Measurements from ENCODE around the gene DLGAP1.

Gene DLGAP1

DNA sequence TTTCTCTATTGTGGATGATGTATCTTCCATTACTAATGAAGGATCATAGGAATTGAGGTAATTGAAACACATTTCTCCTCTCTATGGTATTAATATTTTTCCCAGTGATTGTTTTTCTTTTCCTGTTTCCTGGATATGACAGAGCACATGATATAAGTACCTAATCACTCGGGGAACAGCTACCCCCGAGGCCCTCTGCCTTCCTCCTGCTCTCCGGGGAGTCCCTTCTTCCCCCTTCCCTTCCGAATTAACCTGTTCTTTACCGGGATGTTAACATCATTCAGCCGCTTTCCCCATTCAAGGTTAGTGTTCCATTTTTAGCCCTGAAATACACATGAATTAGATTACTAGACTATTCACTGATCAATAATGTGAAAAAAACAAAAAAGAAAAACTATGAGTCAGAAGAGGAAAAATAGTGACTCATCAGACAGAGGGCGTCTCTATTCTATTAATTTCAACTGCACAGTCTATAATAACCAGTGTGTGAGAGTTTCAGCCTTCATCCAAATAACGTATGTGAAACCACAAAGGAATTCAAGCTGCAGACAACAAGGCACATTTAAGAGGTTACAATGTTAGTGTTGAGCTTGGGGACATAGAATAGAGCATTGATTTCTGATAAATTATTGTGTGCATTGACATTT, 450.8 kb downstream of the DLGAP1 start:
- DNase-seq (ENCODE audit: low read depth, low spot score) = no peak

DNA sequence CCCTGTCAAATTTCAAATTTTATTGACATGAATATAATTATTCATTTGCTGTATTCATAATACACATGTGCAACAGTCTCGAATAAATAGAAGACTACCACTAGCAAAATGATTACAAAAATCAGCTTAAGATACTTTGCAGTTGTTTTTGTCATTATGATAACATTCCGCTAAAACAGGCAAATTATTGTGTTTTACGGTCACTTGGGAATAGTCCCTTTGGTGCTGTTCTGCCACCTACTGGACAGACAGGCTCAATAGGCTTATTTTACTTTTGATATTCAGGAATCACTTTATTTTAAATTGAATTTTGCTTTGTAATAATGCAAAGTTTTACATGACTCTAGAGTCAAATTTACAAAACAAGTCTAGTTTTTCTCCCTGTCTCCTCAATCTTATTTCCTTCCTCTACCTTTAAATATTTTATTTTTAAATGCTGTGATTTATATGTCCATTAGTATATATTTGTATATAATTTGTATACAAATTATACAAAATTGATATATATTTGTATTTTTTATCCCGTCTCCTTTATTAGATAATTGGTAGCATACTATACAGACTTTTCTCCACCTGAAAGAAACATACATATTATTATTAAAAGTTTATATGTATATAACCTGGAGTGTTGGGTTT, 456.3 kb downstream of the DLGAP1 start:
- no peak for DNase-seq (ENCODE audit: low read depth, low spot score)

- peak; percentile 18 for DNase-seq (ENCODE audit: low read depth, low spot score)
Observed at GRCh38 chr18:3995476-3996102, 459.5 kb downstream of the DLGAP1 start.

GRCh38 chr18:3993941-3994687, 461.0 kb downstream of the DLGAP1 start:
- DNase-seq (ENCODE audit: low read depth, low spot score) = no peak

GRCh38 chr18:3985664-3986063, 469.4 kb downstream of the DLGAP1 start:
- DNase-seq (ENCODE audit: low read depth, low spot score) = no peak

GRCh38 chr18:3985020-3985419, 470.1 kb downstream of the DLGAP1 start:
- DNase-seq (ENCODE audit: low read depth, low spot score) = no peak

DNA sequence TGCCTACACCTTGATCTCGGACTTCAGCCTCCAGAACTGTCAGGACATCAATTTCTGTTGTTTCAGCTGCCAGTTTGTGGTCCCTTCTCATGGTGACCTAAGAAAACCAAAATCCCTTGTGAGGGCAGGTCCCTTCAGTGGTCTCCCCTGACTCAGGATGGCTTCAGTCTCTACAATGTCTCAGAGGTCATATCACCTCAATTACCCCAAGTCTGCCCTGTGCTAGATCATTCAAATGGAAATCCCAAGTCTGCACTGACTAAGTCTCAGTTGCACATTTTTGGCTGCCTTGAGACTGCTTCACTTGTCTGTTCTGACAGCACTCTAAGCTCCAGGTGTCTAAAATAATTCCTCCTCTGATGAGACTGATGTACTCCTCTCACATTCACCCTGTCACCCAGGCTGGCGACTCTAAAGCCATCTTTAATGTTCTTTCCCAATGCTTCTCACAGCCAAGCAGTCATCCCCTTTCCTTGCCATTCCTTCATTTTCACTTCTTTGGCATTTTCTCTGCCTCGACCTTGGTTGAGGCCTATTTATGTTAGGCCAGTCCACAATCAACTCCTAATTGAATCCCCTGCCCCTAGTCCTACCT, 470.8 kb downstream of the DLGAP1 start:
- DNase-seq (ENCODE audit: low read depth, low spot score) = no peak

DNA sequence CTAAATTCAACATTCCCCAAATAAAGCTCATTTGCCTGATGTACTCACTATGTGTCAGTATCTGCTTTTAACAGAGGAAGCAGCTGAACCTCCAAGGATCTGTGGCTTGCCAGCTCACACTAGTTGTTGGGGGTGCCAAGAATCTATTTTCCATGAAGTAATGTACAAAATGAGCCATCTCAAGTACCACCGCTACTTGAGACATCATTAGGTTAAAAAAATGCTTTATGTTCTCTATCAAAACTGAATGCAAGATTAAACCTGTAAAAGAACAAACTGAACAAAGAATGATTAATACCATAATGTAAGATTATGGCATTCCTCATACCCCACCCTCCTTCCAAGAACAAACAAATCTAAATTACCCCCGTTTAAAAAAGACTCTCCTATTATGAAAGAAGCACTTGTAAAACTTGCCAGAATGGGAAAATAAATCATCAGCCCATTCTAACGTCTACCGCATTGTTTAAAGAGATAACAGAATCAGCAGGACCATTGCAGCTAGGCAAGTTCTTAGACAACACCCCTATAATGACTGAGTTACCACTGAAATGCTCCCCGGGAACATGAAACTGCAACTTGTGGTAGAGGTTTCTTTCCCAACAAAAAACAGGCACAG, 471.6 kb downstream of the DLGAP1 start:
- no peak for DNase-seq (ENCODE audit: low read depth, low spot score)

- DNase-seq (ENCODE audit: low read depth, low spot score) = no peak
Observed at GRCh38 chr18:3982541-3982940, 472.6 kb downstream of the DLGAP1 start.

DNA sequence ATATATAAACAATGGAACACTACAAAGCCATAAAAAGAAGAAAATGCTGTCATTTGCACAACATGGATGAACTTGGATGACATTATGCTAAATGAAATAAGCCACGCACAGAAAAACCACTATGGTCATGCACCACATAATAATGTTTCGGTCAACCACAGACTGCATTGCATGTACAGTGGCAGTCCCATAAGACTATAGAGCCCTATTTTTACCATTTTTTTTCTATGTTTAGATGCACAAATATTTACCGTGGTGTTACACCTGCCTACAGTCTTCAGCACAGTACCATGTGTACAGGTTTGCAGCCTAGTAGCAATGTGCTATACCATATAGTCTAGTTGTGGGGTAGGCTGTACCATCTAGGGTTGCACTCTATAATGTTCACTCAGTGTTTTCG, 476.1 kb downstream of the DLGAP1 start:
- no peak for DNase-seq (ENCODE audit: low read depth, low spot score)

- no peak for DNase-seq (ENCODE audit: low read depth, low spot score)
Observed at GRCh38 chr18:3973191-3973850, 481.8 kb downstream of the DLGAP1 start.

DNA sequence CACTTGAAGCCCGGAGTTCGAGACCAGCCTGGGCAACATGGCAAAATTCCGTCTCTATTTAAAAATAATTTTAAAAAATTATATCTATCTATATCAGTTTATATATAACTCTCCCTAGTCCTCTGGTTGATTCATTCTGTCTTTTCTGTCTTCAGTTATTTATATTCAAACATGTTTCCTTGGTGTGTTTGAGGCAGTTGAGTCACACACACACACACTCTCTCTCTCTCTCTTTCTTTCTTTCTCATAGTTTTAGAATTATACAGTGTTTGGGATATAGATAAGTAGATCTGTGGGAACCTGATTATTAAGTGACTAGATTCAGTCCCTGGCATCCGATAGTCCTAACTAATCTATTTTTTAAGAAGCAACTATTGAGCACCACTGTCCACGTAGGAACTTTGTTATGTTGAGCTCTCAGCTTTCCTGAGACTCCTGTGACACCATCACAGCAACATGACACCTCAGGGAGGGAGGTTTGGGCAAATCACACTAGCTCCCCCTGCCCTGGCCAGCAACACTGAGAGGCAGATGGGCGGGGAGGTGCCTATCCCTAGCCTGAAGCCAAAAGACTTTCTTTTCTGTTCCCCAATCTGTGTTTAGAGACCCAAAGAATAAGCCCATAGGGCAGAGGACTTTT, 482.7 kb downstream of the DLGAP1 start:
- DNase-seq (ENCODE audit: low read depth, low spot score) = no peak

GRCh38 chr18:3970929-3971328, 484.2 kb downstream of the DLGAP1 start:
- no peak for DNase-seq (ENCODE audit: low read depth, low spot score)

DNA sequence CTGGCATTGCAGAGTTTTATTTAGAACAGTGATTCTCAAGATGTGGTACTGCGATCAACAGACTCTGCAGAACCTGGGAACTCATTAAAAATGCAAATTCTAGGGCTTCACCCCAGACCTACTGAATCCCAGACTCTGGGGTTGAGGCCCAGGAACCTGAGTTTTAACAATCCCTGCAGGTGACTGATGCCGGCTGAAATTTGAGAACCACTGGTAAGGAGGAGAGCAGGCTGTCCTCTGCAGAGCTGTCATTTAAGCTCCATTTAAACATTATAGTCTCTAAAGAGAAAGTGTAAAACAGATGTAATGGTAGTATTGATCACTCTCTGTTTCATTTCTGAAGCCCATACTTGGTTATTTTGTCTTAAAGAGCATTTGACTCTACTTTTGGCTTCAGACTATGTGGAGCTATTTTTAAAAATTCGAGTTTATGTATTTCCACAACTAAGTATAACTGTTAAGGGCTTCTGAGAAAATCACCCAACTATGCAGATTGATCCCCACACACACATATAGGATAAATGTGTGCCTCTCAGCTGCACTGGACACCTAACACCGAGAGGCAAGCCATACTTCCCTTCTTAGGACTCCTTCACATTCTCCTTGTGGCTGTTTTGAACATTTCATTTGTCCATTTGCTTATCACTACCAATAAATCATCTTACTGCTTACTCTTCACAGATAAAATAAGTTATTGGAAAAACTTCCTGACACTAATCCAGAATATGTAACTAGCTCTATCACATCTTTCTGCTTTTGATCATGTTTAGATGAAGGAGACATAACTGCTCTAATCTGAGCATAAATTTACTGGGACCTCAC, 487.5 kb downstream of the DLGAP1 start:
- no peak for DNase-seq (ENCODE audit: low read depth, low spot score)

DNA sequence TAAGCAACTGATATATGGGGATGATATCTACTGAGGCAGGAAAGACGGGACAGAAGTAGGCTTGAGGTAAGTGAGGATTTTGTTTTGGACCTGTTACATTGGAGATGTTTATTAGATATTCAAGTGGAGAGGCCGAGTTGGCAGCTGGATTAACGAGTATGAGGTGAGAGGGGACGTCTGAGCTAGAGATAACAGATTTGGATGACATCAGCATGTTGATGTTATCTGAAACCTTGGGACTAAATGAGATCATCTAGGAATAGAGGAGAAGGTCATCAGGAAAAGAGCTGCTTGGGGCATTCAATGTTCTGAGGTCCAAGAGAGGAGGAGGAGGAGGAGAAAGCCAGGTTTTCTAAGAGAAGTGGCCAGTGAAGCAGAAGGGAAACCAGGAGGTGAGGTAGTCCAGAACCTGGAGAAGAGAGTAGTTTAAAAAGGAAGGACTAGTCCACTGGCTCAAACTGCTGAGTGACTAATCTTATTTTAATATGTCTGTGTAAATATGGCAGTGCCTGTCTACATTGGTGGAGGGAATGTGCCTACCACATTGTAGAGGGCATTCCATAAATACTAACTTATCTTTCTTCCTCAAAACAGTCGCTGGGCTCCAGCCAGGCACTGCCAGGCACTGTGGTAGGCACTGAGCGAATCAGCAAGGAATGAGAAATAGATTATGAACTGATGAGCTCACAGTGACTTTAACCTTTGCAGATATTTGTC, 488.3 kb downstream of the DLGAP1 start:
- DNase-seq (ENCODE audit: low read depth, low spot score) = no peak

DNA sequence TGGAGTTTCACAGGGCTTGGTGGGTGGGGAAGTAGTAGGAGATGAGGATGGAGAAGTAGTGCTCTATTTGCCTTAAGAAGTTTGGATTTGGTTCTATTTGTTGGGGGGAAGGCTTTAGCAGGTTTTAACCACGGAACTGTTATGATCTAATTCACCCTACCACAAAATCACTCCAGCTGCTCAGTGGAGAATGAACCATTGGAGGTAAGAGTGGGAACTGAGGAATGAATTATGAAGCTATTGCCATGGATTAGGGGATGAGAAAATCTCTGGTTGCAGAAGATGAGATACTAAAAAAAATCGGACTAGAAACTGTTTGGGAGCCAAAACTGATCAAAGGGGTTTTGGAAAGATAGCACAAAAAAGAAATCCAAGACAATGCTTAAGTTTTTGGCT, 488.9 kb downstream of the DLGAP1 start:
- no peak for DNase-seq (ENCODE audit: low read depth, low spot score)

- DNase-seq (ENCODE audit: low read depth, low spot score) = no peak
Observed at GRCh38 chr18:3960977-3961376, 494.1 kb downstream of the DLGAP1 start.

DNA sequence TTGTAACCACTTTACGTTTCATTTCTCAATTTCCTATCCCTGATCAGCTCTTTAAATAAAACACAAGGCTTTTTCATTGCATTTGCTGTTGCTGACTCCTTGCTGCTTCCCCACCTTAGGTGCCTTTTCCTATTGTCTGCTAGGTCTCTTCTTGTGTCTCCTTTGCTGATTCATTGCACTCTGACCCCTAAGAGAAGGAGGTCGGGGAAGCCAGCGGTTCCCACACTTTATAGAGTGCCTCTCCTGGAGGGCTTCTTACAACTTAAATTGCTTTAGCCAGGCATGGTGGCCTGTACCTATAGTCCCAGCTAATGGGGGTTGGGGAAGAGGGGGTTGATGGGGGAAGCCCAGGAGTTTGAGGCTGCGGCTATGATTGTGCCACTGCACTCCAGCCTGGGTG, 495.0 kb downstream of the DLGAP1 start:
- DNase-seq (ENCODE audit: low read depth, low spot score) = no peak

DNA sequence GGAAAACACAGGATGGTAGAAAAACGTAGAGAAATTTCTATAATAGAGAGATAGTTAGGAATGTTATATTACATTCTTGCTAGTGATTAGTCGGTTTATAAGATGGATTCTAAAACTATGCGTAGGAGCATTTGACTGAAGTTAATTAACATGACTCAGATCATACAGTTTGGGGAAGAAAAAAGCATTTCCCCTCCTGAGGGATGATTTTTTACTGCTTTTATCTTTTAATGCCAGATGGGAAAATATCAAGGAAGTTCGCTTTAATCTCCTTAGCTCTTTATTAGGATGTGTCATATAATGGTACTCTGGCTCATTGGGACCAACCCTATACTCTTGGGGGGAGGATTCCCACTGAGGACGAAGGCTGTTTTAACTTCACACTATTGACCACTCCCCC, 503.1 kb downstream of the DLGAP1 start:
- DNase-seq (ENCODE audit: low read depth, low spot score) = no peak

Data from activated CD4-positive, CD25-positive, alpha-beta regulatory T cell treated with anti-CD3 and anti-CD28 coated beads, Interleukin-2, amount 50 U/mL, for 16 hours (primary cell).